A673 (cell line): ENCODE results near the gene ISCU.

Experiments used
- CTCF ChIP-seq: fragments of 300-800, 200-600 bp; sonication (generic); conservative IDR thresholded peaks from 2 replicates; pipeline ENCODE4 v1.5.1; 2017; ENCODE audit warnings: low read depth, mild to moderate bottlenecking, antibody characterized with exemption, low read length, moderate library complexity, mixed read lengths
- EZH2 ChIP-seq: fragments of 200-600 bp; sonication (generic); IDR thresholded peaks from 2 replicates; pipeline ENCODE4 v1.6.1; 2017; ENCODE audit warnings: borderline replicate concordance, low read depth, mild to moderate bottlenecking, mixed read lengths, antibody characterized with exemption, low read length; ENCODE audit not compliant: poor library complexity, severe bottlenecking

DNA sequence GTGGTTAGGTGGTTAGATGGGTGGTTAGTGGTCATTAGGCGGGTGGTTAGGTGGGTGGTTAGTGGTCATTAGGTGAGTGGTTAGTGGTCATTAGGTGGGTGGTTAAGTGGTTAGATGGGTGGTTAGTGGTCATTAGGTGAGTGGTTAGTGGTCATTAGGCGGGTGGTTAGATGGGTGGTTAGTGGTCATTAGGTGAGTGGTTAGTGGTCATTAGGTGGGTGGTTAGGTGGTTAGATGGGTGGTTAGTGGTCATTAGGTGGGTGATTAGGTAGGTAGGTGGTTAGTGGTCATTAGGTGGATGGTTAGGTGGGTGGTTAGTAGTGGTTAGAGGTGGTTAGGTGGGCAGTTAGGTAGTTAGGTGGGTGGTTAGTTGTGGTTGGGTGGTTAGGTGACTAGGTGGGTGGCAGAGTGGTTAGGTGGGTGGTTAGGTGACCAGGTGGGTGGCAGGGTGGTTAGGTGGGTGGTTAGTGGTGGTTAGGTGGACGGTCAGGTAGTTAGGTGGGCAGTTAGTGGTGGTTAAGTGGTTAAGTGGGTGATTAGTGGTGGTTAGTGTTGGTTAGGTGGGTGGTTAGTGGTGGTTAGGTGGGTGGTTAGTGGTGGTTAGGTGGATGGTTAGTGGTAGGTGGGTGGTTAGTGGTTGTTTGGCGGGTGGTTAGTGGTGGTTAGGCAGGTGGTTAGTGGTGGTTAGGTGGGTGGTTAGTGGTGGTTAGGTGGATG lies 43.5 kb downstream of the ISCU start:
- TF ChIP-seq CTCF, result no peak
- no peak for TF ChIP-seq EZH2
